ENCODE measurements around the gene TXN. TPM values are rescaled to one million over a fixed set of nuclear protein-coding genes. Genes with fewer than 3 reads are reported as not detected.

Gene TXN
- total and polyA plus RNA-seq, 10 of the 15 experiments (the other 5 are each of a cell fraction or from before 2014, with no cell fraction given) = 309 to 2,304 (median 650) TPM

- ChIA-PET SMC1A (ENCODE audit: uncharacterized antibody, unreplicated experiment) (no interaction called here), POLR2A (no interaction called here), RAD21 (ENCODE audit: unreplicated experiment) (no interaction called here), CTCF (no interaction called here)
- in situ Hi-C loops (cut with MboI) = no loop called here
- Histone ChIP-seq H3K79me2 (ENCODE audit: control insufficient read depth, insufficient read depth, low read length) (peaks cover 16% of the 10 kb centered on the region), H3K4me2 (ENCODE audit: control insufficient read depth, insufficient read depth) (no peak overlapping the region), H4K20me1 (ENCODE audit: control insufficient read depth, insufficient read depth) (no peaks in the 10 kb centered on the region), H3K9me3 (replicated peaks; ENCODE audit: control insufficient read depth, insufficient read depth, low read length) (no peaks in the 10 kb centered on the region), H3K27me3 (replicated peaks in 1 of 2; ENCODE audit: control insufficient read depth in 2 of 2, insufficient read depth in 2 of 2, low read length in 1 of 2) (no peaks in the 10 kb centered on the region), H2AFZ (ENCODE audit: control insufficient read depth, low read depth, low read length) (no peak overlapping the region), H3K4me1 (ENCODE audit: control insufficient read depth, insufficient read depth, low read length) (peaks cover 21% of the 10 kb centered on the region), H3K9ac (ENCODE audit: control insufficient read depth, insufficient read depth, low read length) (no peak overlapping the region), H3K36me3 (ENCODE audit: control insufficient read depth in 2 of 2, insufficient read depth in 2 of 2, low read length in 1 of 2) (no peaks in the 10 kb centered on the region), H3K27ac (ENCODE audit: control insufficient read depth, insufficient read depth) (no peak overlapping the region), H3K4me3 (no peak overlapping the region)
- 39% methylated on average over 4 of the region's 4 CpGs for WGBS (ENCODE audit: insufficient coverage, insufficient replicate concordance, low lambda C conversion rate, missing lambda C conversion rate)
- ATAC-seq (no peak), FAIRE-seq (no peak), DNase-seq (ENCODE audit: low read depth, low spot score) (no peak)
- TF ChIP-seq EED (IDR thresholded peaks at IDR 0.05; ENCODE audit: low read depth) (no peak), CREB1 (IDR thresholded peaks at IDR 0.05; ENCODE audit: low read depth) (no peak), RAD51 (IDR thresholded peaks at IDR 0.05) (no peak), KAT2A (conservative IDR thresholded peaks at IDR 0.05; ENCODE audit: control insufficient read depth, low read depth, low read length) (no peak), PAX5 (IDR thresholded peaks at IDR 0.05; ENCODE audit: borderline replicate concordance, low read depth, low read length) (no peak), NBN (IDR thresholded peaks at IDR 0.05) (no peak), LARP7 (IDR thresholded peaks at IDR 0.05) (no peak), ZBTB11 (CRISPR knock-in tag; IDR thresholded peaks at IDR 0.05) (no peak), USF2 (IDR thresholded peaks at IDR 0.05; ENCODE audit: borderline replicate concordance, low read depth, low read length) (no peak), ZBED1 (IDR thresholded peaks at IDR 0.05; ENCODE audit: borderline replicate concordance) (no peak)
- intact Hi-C loops (cut with micrococcal nuclease; ENCODE audit: unreplicated experiment) = no loop called here
- no TSS peak for BruUV-seq (replicated peaks)
Observed at GRCh38 chr9:110260911-110261310, 4.6 kb upstream of the TXN start.
